Activated naive CD4-positive, alpha-beta T cell treated with anti-CD3 and anti-CD28 coated beads, Interleukin-2, amount 50 U/mL, for 72 hours (primary cell): ENCODE data around the gene SLC35F3. TPM values are rescaled to one million over a fixed set of nuclear protein-coding genes. Genes with fewer than 3 reads are reported as not detected.
"Not testable (repeated sequence)": the region's sequence is repeated elsewhere in the genome, so short reads cannot be mapped to it uniquely, and the experiment has no call there.

Source experiments
- ATAC-seq, 2 donors: fragments of 150-1000 bp; cut with Tn5 transposase; 2 replicates each; pipeline ENCODE4 v1.10.0; 2021; ENCODE audit warnings: mild to moderate bottlenecking in 2 of 2, moderate library complexity in 2 of 2
- DNase-seq, 2 donors: peaks; one replicate each; pipeline ENCODE4 v3.0.0; 2021 to 2022; ENCODE audit warnings: low spot score in 2 of 2
- H3K27ac Mint-ChIP-seq, 2 donors: one replicate each; pipeline ENCODE4 v1.8.0; 2022; ENCODE audit warnings: mild to moderate bottlenecking in 2 of 2, mixed read lengths in 2 of 2
- H3K36me3 Mint-ChIP-seq, 2 donors: one replicate each; pipeline ENCODE4 v1.8.0; 2022; ENCODE audit warnings: mixed read lengths in 2 of 2
- H3K9me3 Mint-ChIP-seq, 2 donors: one replicate each; pipeline ENCODE4 v1.8.0; 2022; ENCODE audit warnings: mixed read lengths in 2 of 2
- total RNA-seq, 2 donors: library from RNA; stranded (reverse); gene quantifications; one replicate each; pipeline ENCODE4 v1.2.3, GENCODE V29; 2022

The SLC35F3 gene
- total RNA-seq, 2 donors from 2014 or later: 0.49 TPM; not detected in 1

DNA sequence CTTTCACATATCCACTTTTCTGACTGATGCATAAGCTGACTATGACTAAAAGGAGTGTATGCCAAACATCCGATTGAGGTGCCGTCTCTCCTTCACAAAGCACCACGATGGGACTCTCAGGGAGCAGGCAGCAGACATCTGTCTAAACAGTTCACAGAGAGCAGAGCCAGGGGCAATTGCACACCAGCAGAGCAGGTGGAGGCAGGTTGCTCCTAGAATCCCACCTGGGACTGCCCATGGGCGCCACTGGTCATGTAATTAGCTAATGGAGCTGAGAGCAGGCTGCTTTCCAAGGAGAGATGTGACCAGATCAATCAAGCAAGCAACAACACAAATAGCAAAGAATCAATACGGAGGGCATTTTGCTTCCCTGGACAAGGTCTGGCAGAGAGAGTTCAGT is 438.3 kb downstream of the SLC35F3 start:
- Mint-ChIP-seq H3K9me3 (peaks cover 0 to 9% of the 10 kb centered on the region in 2 donors), H3K36me3 (no peaks in the 10 kb centered on the region), H3K27ac (no peak overlapping the region)
- DNase-seq: no peak
- ATAC-seq: no peak

- no peak for DNase-seq
- no peaks in the 10 kb centered on the region for H3K36me3 Mint-ChIP-seq
- H3K27ac Mint-ChIP-seq: no peak overlapping the region
- peaks cover 0 to 6% of the 10 kb centered on the region in 2 donors for H3K9me3 Mint-ChIP-seq
- ATAC-seq: no peak
Observed at GRCh38 chr1:234345237-234345636, 440.8 kb downstream of the SLC35F3 start.

- no peak for ATAC-seq
- Mint-ChIP-seq H3K36me3 (no peaks in the 10 kb centered on the region), H3K27ac (peak overlapping the region in 1 of 2 donors; percentile 5), H3K9me3 (no peaks in the 10 kb centered on the region)
- no peak for DNase-seq
Observed at GRCh38 chr1:234348964-234349363, 444.5 kb downstream of the SLC35F3 start.

DNA sequence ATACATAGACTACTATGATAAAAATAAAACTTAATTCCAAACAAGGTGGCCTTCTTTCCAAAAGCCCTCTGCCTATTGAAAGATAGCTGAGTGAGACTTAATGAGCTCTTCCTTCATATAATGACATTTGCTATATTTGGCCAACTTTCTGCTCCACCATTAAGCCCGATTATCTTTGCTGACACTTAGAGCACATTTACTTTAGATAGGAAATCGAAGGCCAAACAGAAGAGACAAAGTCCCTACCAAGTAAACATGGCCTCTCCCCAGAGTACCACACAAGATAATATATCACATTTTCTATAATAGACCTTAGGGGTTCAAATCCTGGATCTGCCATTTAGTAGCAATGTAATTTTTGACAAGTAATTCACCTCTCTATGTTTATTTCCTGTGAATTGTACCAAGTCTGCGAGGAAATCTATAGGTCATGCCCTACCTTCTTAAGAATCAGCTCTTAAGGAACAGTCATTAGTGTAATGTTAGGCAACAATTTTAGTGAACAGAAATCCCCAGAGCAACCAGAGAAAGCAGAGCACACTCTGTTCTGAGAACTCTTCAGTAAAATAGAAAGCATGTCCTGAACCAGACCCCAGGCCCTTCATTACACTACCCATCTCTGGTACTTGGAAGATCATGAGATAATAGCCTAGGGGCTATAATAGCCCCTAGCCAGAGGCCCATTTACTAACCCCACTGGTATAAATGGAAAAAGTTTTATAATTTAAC is 451.5 kb downstream of the SLC35F3 start:
- peaks cover 0 to 16% of the 10 kb centered on the region in 2 donors for H3K36me3 Mint-ChIP-seq
- H3K9me3 Mint-ChIP-seq: no peaks in the 10 kb centered on the region
- ATAC-seq (peak; percentile 37 to 70), DNase-seq (no peak)
- peak overlapping the region in 1 of 2 donors; percentile 93 for H3K27ac Mint-ChIP-seq

GRCh38 chr1:234356615-234357269 is 452.3 kb downstream of the SLC35F3 start:
- not testable (repeated sequence) for H3K9me3 Mint-ChIP-seq
- Mint-ChIP-seq H3K36me3 (peaks cover 0 to 16% of the 10 kb centered on the region in 2 donors), H3K27ac (peak overlapping the region; percentile 40 to 93)
- peak; percentile 35 to 86 for DNase-seq
- ATAC-seq: peak; percentile 67 to 98

DNA sequence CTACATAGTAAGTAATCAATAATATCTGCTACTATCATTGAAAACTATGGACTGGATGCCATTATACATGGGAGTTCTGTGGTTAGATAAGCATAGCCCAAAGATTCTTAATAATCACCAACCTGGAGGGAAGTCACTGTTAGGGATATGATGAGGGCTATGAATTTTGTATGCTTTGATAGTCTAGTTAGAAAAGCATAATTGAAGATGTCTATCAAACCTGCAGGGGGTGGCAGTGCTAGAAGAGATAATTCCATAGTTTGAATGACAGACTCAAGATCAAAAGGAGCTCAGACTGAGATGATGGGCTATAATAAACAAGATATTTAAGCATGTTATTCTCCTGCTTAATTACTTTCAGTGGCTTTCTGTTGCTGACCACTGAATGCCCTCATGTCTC is 453.4 kb downstream of the SLC35F3 start:
- Mint-ChIP-seq H3K36me3 (peaks cover 0 to 16% of the 10 kb centered on the region in 2 donors), H3K9me3 (no peaks in the 10 kb centered on the region), H3K27ac (peak overlapping the region in 1 of 2 donors; percentile 93)
- DNase-seq: no peak
- no peak for ATAC-seq

- ATAC-seq: no peak
- Mint-ChIP-seq H3K36me3 (peaks cover 0 to 12% of the 10 kb centered on the region in 2 donors), H3K9me3 (no peaks in the 10 kb centered on the region), H3K27ac (no peak overlapping the region)
- DNase-seq: no peak
Observed at GRCh38 chr1:234361102-234361603, 456.7 kb downstream of the SLC35F3 start.

DNA sequence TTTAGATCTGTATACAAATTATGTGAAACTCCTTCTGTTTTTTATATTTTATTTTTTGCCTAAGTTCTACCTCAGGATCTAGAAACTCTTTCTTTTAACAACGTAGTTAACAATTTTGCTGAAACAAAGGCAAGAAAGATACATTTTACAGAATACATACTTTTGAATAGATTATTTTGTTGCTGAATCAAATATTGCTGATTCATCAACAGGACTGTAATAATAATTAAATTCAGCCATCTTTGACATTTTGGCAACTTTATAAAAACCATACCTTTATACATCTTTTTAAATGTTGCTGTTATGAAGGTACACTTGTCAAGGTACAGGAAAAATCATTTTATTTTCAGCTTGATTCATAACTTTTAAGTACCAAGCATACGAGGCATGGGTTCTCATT is 458.1 kb downstream of the SLC35F3 start:
- ATAC-seq (no peak), DNase-seq (no peak)
- H3K9me3 Mint-ChIP-seq: no peaks in the 10 kb centered on the region
- H3K36me3 Mint-ChIP-seq: peaks cover 0 to 2% of the 10 kb centered on the region in 2 donors
- no peak overlapping the region for H3K27ac Mint-ChIP-seq

- H3K9me3 Mint-ChIP-seq: no peaks in the 10 kb centered on the region
- peaks cover 8% of the 10 kb centered on the region in 2 donors for H3K36me3 Mint-ChIP-seq
- DNase-seq: no peak
- peak in 1 of 2 donors; percentile 44 for ATAC-seq
- peak overlapping the region in 1 of 2 donors; percentile 16 for H3K27ac Mint-ChIP-seq
Observed at GRCh38 chr1:234368320-234369032, 464.0 kb downstream of the SLC35F3 start.

- ATAC-seq: no peak
- H3K9me3 Mint-ChIP-seq: no peaks in the 10 kb centered on the region
- no peak for DNase-seq
- peaks cover 13 to 14% of the 10 kb centered on the region in 2 donors for H3K36me3 Mint-ChIP-seq
- H3K27ac Mint-ChIP-seq: peak overlapping the region in 1 of 2 donors; percentile 16
Observed at GRCh38 chr1:234369033-234369430, 464.6 kb downstream of the SLC35F3 start.

DNA sequence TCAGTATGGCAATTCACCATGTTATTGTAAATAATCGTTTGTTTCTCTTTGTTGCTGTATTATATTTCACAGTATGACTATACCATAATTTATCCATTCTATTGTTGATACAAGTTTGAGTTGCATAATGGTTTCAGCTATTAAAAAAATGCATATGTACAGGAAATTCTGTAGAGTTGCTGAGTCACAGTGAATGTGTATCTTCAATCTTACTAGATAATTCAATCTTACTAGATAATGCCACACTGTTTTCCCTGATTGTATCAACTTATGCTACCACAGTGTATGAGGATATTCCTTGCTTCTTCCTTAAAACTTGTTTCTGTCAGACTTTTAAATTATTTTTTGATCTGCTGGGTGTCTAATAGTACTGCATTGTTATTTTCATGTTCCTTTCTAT is 465.3 kb downstream of the SLC35F3 start:
- no peaks in the 10 kb centered on the region for H3K9me3 Mint-ChIP-seq
- no peak for DNase-seq
- H3K36me3 Mint-ChIP-seq: peaks cover 20% of the 10 kb centered on the region in 2 donors
- ATAC-seq: no peak
- no peak overlapping the region for H3K27ac Mint-ChIP-seq

GRCh38 chr1:234371414-234371813 is 466.9 kb downstream of the SLC35F3 start:
- H3K9me3 Mint-ChIP-seq: no peaks in the 10 kb centered on the region
- ATAC-seq: no peak
- no peak for DNase-seq
- H3K36me3 Mint-ChIP-seq: peaks cover 26 to 29% of the 10 kb centered on the region in 2 donors
- H3K27ac Mint-ChIP-seq: peak overlapping the region in 1 of 2 donors; percentile 96

DNA sequence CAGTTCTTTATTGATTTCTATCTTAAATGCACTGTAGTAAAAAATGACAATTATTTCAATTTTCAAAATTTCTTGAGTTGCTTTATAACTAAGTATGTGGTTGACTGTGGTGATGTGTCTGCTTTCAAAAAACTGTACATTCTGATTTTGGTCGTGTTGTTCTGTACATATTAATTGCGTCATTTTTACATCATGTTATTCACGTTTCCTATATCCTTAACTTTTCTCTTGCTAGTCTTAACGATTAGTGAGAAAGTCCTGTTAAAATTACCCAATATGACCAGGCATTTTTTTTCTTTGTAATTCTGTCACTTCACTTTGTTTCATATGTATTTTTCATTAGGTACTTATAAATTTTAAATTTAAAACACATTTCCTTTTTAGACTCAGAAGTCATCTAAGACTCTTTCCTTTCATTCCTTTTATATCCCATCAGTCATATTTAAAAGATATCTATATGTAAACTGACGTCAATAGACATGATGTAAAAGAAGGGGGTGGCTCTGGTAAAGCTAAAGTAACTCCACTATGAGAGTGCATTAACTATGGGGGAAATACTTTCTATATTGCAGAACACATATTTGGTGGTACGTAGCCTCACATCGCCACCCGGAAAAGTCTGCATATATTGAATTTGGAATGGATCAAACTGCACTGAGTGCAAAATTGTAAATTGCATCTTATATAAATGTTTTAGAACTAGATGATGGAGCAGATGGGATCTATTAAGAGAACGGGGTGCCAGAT is 467.7 kb downstream of the SLC35F3 start:
- Mint-ChIP-seq H3K27ac (peak overlapping the region; percentile 96 to 98), H3K9me3 (no peaks in the 10 kb centered on the region), H3K36me3 (peaks cover 30 to 34% of the 10 kb centered on the region in 2 donors)
- DNase-seq (no peak), ATAC-seq (no peak)

DNA sequence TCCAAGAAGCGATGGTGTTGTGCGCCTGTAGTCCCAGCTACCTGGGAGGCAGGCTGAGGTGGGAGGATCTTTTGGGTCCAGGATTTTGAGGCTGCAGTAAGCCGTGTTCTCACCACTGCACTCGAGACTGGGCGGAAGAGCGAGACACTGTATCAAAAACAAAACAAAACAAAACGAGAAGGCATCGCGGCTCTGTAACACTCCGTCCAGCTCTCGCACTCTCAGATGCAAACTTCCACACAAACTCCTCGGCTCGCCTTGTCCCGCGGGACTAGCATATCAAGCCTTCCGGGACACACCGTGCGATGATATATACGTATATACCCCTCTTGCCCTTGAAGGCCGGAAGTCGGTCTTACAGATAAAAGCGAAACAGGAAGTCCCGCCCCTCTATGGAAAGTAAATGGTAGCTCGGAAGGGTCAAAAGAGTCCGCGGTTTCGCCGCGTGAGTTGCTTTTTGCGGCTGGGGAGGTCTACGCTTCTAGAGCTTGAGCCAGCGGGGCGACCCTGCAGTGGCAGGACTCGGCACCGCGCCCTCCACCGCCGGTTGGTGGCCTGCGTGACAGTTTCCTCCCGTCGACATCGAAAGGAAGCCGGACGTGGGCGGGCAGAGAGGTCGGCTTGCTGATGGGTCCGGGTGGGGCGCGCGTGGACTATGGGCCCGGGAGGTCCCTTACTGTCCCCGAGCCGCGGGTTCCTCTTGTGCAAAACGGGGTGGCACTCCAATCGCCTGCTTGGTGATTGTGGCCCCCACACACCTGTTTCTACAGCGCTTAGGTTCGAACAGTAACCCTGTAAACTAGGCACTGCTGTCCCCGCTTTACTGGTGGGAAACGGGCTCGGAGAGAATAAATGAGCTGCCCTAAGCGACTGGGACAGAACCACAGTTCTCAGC is 468.8 kb downstream of the SLC35F3 start, which contains the start of gene COA6:
Gene COA6, plus strand, starts transcription at position 393 of the 895 bp plus-strand sequence. Its CDS starts 11 bp downstream, at position 404.
- DNase-seq (peak; percentile 83 to 92), ATAC-seq (peak; percentile 94 to 95)
- H3K27ac Mint-ChIP-seq: peak within 1 kb of the TSS; percentile 96 to 98
- H3K36me3 Mint-ChIP-seq: peaks cover 41 to 43% of the 10 kb centered on the region in 2 donors
- peaks cover 0 to 3% of the 10 kb centered on the region in 2 donors for H3K9me3 Mint-ChIP-seq

GRCh38 chr1:234373959-234374254 is 469.4 kb downstream of the SLC35F3 start:
- DNase-seq: no peak
- H3K36me3 Mint-ChIP-seq: peaks cover 42 to 49% of the 10 kb centered on the region in 2 donors
- H3K9me3 Mint-ChIP-seq: peaks cover 0 to 5% of the 10 kb centered on the region in 2 donors
- ATAC-seq: peak in 1 of 2 donors; percentile 24
- H3K27ac Mint-ChIP-seq: peak overlapping the region; percentile 96 to 98
